ENCODE results near the gene TALDO1. TPM values are rescaled to one million over a fixed set of nuclear protein-coding genes. Genes with fewer than 3 reads are reported as not detected.

The TALDO1 gene
- total RNA-seq, 1 experiment from 2014 or later = 268 TPM

- Histone ChIP-seq H2AFZ (ENCODE audit: low read length) (no peak overlapping the region), H2BK120ac (ENCODE audit: low read depth, low read length, poor library complexity, severe bottlenecking) (no peak overlapping the region), H3K23ac (ENCODE audit: insufficient read length, low read depth, low read length) (no peak overlapping the region), H2BK15ac (ENCODE audit: low read depth, low read length) (no peak overlapping the region), H3K27me3 (ENCODE audit: insufficient read depth, low read length) (no peaks in the 10 kb centered on the region), H4K20me1 (ENCODE audit: control insufficient read depth, insufficient read depth, insufficient read length) (no peaks in the 10 kb centered on the region), H2BK12ac (ENCODE audit: insufficient read length, low read depth, low read length) (no peak overlapping the region), H4K5ac (ENCODE audit: insufficient read length, low read depth, low read length) (no peak overlapping the region), H3K14ac (ENCODE audit: insufficient read depth, low read length) (no peak overlapping the region), H3K9me3 (ENCODE audit: control insufficient read depth, low read depth, low read length) (no peaks in the 10 kb centered on the region), H3K4me1 (ENCODE audit: insufficient read depth, low read length) (no peaks in the 10 kb centered on the region; the same call in 1 of the 2 replicates), H3K18ac (ENCODE audit: insufficient read length, low read depth, low read length) (no peak overlapping the region), H3K79me1 (ENCODE audit: insufficient read depth, low read depth, low read length, poor library complexity, severe bottlenecking) (peaks cover 12% of the 10 kb centered on the region), H4K91ac (ENCODE audit: insufficient read length, low read depth, low read length) (no peak overlapping the region), H2BK20ac (ENCODE audit: low read depth, low read length, poor library complexity, severe bottlenecking) (no peak overlapping the region), H3K23me2 (ENCODE audit: insufficient read length, low read depth, low read length, poor library complexity, severe bottlenecking) (peaks cover 13% of the 10 kb centered on the region), H3K27ac (ENCODE audit: insufficient read length, low read depth, low read length) (no peak overlapping the region), H3K4me2 (ENCODE audit: insufficient read depth, insufficient read length, low read length) (no peak overlapping the region), H3K56ac (ENCODE audit: insufficient read length, low read depth, low read length) (no peak overlapping the region), H3T11ph (ENCODE audit: low read length) (no peak overlapping the region), H2AK5ac (ENCODE audit: insufficient read length, low read length) (no peak overlapping the region), H2BK5ac (ENCODE audit: insufficient read length, low read length) (no peak overlapping the region), H3K79me2 (ENCODE audit: insufficient read depth, low read length) (peaks cover 4% of the 10 kb centered on the region; the same call in 1 of the 2 replicates), H3K9ac (ENCODE audit: extremely low read depth, insufficient read length, low read length) (no peak overlapping the region), H4K8ac (replicated peaks; ENCODE audit: insufficient read length, low read depth, low read length) (no peak overlapping the region), H3K4ac (ENCODE audit: low read depth, low read length) (no peak overlapping the region)
- Mint-ChIP-seq H3K27ac (peak overlapping the region in 1 of 3 experiments; percentile 31; a peak in 2 of 7 replicates), H3K27me3 (ENCODE audit: low read depth) (no peaks in the 10 kb centered on the region), H3K4me3 (no peak overlapping the region; a peak in 1 of 5 replicates), H3K4me1 (peaks cover 10 to 14% of the 10 kb centered on the region in 2 experiments), H3K9me3 (no peaks in the 10 kb centered on the region), H3K36me3 (ENCODE audit: insufficient read depth in 1 of 3, low read depth in 3 of 3) (peaks cover 2 to 24% (median 18%) of the 10 kb centered on the region in 3 experiments; a peak in 6 of 7 replicates)
- no peak for DNase-seq
- WGBS (ENCODE audit: extremely low coverage, insufficient read length, low lambda C conversion rate) = no CpG with 5 or more reads among the region's 5 CpGs
- TF ChIP-seq, protein P1, sequence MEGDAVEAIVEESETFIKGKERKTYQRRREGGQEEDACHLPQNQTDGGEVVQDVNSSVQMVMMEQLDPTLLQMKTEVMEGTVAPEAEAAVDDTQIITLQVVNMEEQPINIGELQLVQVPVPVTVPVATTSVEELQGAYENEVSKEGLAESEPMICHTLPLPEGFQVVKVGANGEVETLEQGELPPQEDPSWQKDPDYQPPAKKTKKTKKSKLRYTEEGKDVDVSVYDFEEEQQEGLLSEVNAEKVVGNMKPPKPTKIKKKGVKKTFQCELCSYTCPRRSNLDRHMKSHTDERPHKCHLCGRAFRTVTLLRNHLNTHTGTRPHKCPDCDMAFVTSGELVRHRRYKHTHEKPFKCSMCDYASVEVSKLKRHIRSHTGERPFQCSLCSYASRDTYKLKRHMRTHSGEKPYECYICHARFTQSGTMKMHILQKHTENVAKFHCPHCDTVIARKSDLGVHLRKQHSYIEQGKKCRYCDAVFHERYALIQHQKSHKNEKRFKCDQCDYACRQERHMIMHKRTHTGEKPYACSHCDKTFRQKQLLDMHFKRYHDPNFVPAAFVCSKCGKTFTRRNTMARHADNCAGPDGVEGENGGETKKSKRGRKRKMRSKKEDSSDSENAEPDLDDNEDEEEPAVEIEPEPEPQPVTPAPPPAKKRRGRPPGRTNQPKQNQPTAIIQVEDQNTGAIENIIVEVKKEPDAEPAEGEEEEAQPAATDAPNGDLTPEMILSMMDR (conservative IDR thresholded peaks at IDR 0.05) = no peak
Measured at GRCh38 chr11:773425-773824, 26.2 kb downstream of the TALDO1 start.

Measured in H9 (cell line).